ENCODE measurements around the gene SYT15.
"Not testable (repeated sequence)": the region's sequence is repeated elsewhere in the genome, so short reads cannot be mapped to it uniquely, and the experiment has no call there.

SYT15 gene

GRCh38 chr10:46558392-46559185, 20.3 kb upstream of the SYT15 start:
- no peak for DNase-seq (ENCODE audit: low read depth, low spot score)
- no peak overlapping the region for H3K4me3 ChIP-seq (ENCODE audit: low read depth, low read length)
- no peak for TF ChIP-seq CTCF (IDR thresholded peaks at IDR 0.05; ENCODE audit: low read depth, low read length)
- in situ Hi-C loops (cut with HindIII; ENCODE audit: low sequenced_read_pairs) = no loop called here

DNA sequence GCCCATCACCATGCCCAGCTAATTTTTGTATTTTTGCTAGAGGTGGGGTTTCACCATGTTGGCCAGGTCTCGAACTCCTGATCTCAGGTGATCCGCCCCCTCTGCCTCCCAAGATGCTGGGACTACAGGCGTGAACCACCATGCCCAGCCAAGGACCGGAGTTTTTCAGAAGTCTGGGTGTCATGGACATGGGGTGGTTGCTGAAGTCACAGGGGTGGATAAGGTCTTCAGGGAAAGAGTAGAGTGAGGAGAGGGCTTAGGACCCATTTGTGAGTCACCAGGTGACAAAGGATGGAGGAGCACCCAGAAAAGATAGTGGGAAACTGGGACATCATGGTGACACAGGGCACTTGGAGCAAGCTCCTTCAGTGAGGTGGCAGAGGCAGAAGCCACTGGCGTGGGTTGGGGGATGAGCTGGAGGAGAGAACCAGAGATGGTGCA, 19.7 kb upstream of the SYT15 start:
- DNase-seq (ENCODE audit: low read depth, low spot score) = no peak
- no peak overlapping the region for H3K4me3 ChIP-seq (ENCODE audit: low read depth, low read length)
- in situ Hi-C loops (cut with HindIII; ENCODE audit: low sequenced_read_pairs) = no loop called here
- no peak for TF ChIP-seq CTCF (IDR thresholded peaks at IDR 0.05; ENCODE audit: low read depth, low read length)

- in situ Hi-C loops (cut with HindIII; ENCODE audit: low sequenced_read_pairs) = no loop called here
- H3K4me3 ChIP-seq (ENCODE audit: low read depth, low read length) = no peak overlapping the region
- no peak for DNase-seq (ENCODE audit: low read depth, low spot score)
- TF ChIP-seq CTCF (IDR thresholded peaks at IDR 0.05; ENCODE audit: low read depth, low read length) = no peak
These were observed 18.5 kb upstream of the SYT15 start for GRCh38 chr10:46560381-46560780.

GRCh38 chr10:46560952-46561351, 18.0 kb upstream of the SYT15 start:
- no peak for DNase-seq (ENCODE audit: low read depth, low spot score)
- in situ Hi-C loops (cut with HindIII; ENCODE audit: low sequenced_read_pairs) = no loop called here
- TF ChIP-seq CTCF (IDR thresholded peaks at IDR 0.05; ENCODE audit: low read depth, low read length) = no peak
- no peak overlapping the region for H3K4me3 ChIP-seq (ENCODE audit: low read depth, low read length)

GRCh38 chr10:46565591-46566332, 13.2 kb upstream of the SYT15 start:
- peak; percentile 74 for DNase-seq (ENCODE audit: low read depth, low spot score)
- in situ Hi-C loops (cut with HindIII; ENCODE audit: low sequenced_read_pairs) = not testable (repeated sequence)
- TF ChIP-seq CTCF (IDR thresholded peaks at IDR 0.05; ENCODE audit: low read depth, low read length) = peak; percentile 79

GRCh38 chr10:46567151-46567550, 11.8 kb upstream of the SYT15 start:
- DNase-seq (ENCODE audit: low read depth, low spot score); in situ Hi-C loops (cut with HindIII; ENCODE audit: low sequenced_read_pairs); H3K4me3 ChIP-seq (ENCODE audit: low read depth, low read length): not testable (repeated sequence)

More at GRCh38 chr10:46565591-46566332, 13.2 kb upstream of the SYT15 start:
- not testable (repeated sequence) for H3K4me3 ChIP-seq (ENCODE audit: low read depth, low read length)

DNA sequence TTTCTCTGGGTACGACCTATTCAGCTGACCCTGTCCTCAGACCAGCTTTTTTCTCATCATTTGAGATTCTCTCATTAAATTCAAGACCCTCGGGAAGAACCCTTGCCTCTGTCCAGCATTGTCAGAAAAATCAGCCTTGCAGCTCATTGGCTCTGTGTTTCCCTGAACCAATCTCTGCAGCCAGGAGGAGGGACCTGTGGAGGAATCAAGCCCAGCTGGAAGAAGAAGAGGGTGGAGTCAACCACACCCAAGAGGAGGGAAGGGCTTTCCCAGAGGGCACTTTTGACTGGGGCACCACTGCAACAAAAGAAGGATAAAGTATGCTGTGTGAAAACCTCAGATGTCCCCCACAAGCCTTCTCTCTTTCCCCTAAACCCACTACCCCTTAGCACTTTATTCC, 8.3 kb upstream of the SYT15 start:
- DNase-seq (ENCODE audit: low read depth, low spot score); H3K4me3 ChIP-seq (ENCODE audit: low read depth, low read length); in situ Hi-C loops (cut with HindIII; ENCODE audit: low sequenced_read_pairs): not testable (repeated sequence)

- DNase-seq (ENCODE audit: low read depth, low spot score); H3K4me3 ChIP-seq (ENCODE audit: low read depth, low read length); in situ Hi-C loops (cut with HindIII; ENCODE audit: low sequenced_read_pairs): not testable (repeated sequence)
These were observed 6.2 kb upstream of the SYT15 start for GRCh38 chr10:46572765-46573164.

- peak; percentile 1 for DNase-seq (ENCODE audit: low read depth, low spot score)
- in situ Hi-C loops (cut with HindIII; ENCODE audit: low sequenced_read_pairs); H3K4me3 ChIP-seq (ENCODE audit: low read depth, low read length): not testable (repeated sequence)
These were observed 5.6 kb upstream of the SYT15 start for GRCh38 chr10:46573314-46573713.

DNA sequence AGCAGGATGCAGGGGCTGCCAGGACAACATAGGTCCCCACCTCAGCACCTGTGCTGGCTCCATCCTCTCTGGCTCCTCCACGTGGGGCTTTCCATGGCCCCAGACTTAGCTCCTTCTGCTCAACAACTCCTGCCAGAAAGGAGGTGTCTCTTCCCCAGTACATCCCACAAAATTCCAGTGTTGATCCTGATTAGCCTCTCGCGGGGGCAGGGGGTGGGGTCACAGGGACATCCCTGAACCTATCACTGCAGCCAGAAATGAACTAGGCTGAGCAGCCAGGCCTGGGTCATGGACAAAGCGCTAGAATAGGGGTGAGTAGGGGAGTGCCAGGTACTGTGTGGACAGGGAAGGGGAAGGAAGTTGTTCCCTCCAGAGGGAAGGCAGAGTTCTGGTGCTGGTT, 5.0 kb upstream of the SYT15 start:
- DNase-seq (ENCODE audit: low read depth, low spot score); H3K4me3 ChIP-seq (ENCODE audit: low read depth, low read length); in situ Hi-C loops (cut with HindIII; ENCODE audit: low sequenced_read_pairs): not testable (repeated sequence)

All from astrocyte of the spinal cord (primary cell).